ENCODE measurements around the gene SYNGR4.

The SYNGR4 gene

DNA sequence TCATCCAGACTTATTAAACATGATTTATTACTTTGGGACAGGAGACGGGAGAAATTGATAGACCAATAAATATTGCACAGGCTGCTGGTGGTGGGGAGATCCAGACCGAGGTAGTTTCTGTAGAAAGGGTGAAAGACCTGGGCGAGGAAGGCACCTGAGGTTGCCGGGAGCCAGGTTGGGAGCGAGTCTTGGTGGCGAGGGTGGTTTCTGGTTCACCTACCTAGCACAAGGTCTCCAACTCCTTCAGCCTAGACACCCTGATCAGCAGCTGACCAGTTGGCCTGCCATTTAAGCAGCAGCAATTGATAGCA, 31.9 kb upstream of the SYNGR4 start:
- Mint-ChIP-seq H3K9me3 (no peaks in the 10 kb centered on the region), H3K36me3 (ENCODE audit: insufficient read depth) (peaks cover 46% of the 10 kb centered on the region), H3K27ac (ENCODE audit: low read depth) (peak overlapping the region; percentile 96), H3K4me1 (peaks cover 62% of the 10 kb centered on the region), H3K27me3 (no peaks in the 10 kb centered on the region), H3K4me3 (peak overlapping the region; percentile 99)
- ATAC-seq (replicated peaks; ENCODE audit: extremely low read depth, poor library complexity, severe bottlenecking) = no peak
- no peak for DNase-seq (ENCODE audit: low spot score in 2 of 2)

GRCh38 chr19:48332662-48333466, 31.3 kb upstream of the SYNGR4 start:
- Mint-ChIP-seq H3K36me3 (ENCODE audit: insufficient read depth) (peaks cover 43% of the 10 kb centered on the region), H3K9me3 (no peaks in the 10 kb centered on the region), H3K27me3 (no peaks in the 10 kb centered on the region), H3K27ac (ENCODE audit: low read depth) (peak overlapping the region; percentile 96), H3K4me3 (peak overlapping the region; percentile 99), H3K4me1 (peaks cover 58% of the 10 kb centered on the region)
- peak; percentile 83 to 95 for DNase-seq (ENCODE audit: low spot score in 2 of 2)
- ATAC-seq (replicated peaks; ENCODE audit: extremely low read depth, poor library complexity, severe bottlenecking) = peak; percentile 73

DNA sequence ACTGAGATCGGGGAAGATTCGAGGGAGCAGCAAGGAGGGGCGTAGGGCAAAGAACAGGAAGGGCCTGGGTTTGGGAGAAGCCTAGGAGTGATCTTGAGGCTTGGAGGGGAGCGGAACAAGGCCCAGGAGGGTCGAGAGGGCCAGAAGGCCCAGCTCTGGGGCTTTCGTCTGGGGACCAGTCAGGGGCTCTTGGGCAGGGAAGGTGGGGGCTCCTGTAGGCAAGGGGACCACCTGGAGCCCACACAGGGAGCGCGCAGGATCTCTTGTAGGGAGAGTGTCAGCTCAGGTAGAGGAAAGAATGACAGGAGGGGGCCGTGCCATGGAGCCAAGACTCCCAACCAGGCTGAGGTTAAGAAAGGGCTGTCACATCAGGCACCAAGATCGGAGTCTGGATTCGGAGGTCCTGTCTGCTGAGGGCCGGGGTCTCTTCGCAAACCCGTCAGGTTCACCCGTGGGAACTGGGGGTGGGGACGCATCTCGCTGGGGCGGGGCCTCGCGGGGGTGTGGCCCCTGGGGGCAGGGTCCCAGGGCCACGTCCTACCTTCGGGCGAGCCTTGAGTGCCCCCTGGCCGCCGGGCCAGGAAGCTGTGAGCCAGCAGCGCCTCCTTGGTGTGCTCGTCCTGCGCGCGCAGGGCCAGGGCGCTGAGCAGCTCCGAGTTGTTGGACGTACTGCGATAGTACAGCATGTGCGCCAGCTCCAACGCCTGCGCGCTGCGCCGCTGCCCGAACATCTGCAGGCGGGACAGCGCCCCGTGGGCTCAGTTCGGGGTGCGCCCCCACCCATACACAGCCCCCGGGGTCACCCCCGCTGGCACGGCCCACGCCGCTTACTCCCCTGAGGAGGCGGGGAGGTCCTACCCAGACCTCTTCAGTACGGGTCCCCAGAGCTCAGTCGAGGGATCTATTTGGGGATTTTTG, 30.4 kb upstream of the SYNGR4 start:
- H3K27ac Mint-ChIP-seq (ENCODE audit: low read depth) = peak overlapping the region; percentile 96
- ATAC-seq (replicated peaks; ENCODE audit: extremely low read depth, poor library complexity, severe bottlenecking) (peak; percentile 69), DNase-seq (ENCODE audit: low spot score in 2 of 2) (peak; percentile 81 to 88)
- peak overlapping the region; percentile 99 for H3K4me3 Mint-ChIP-seq
- peaks cover 53% of the 10 kb centered on the region for H3K4me1 Mint-ChIP-seq
- H3K27me3 Mint-ChIP-seq = no peaks in the 10 kb centered on the region
- no peaks in the 10 kb centered on the region for H3K9me3 Mint-ChIP-seq
- peaks cover 37% of the 10 kb centered on the region for H3K36me3 Mint-ChIP-seq (ENCODE audit: insufficient read depth)

GRCh38 chr19:48338253-48338755, 25.9 kb upstream of the SYNGR4 start:
- H3K27ac Mint-ChIP-seq (ENCODE audit: low read depth) = peak overlapping the region; percentile 73
- H3K9me3 Mint-ChIP-seq = no peaks in the 10 kb centered on the region
- ATAC-seq (replicated peaks; ENCODE audit: extremely low read depth, poor library complexity, severe bottlenecking) = no peak
- DNase-seq (ENCODE audit: low spot score in 2 of 2) = no peak
- H3K4me1 Mint-ChIP-seq = peaks cover 16% of the 10 kb centered on the region
- H3K36me3 Mint-ChIP-seq (ENCODE audit: insufficient read depth) = peaks cover 7% of the 10 kb centered on the region
- no peaks in the 10 kb centered on the region for H3K27me3 Mint-ChIP-seq
- no peak overlapping the region for H3K4me3 Mint-ChIP-seq

DNA sequence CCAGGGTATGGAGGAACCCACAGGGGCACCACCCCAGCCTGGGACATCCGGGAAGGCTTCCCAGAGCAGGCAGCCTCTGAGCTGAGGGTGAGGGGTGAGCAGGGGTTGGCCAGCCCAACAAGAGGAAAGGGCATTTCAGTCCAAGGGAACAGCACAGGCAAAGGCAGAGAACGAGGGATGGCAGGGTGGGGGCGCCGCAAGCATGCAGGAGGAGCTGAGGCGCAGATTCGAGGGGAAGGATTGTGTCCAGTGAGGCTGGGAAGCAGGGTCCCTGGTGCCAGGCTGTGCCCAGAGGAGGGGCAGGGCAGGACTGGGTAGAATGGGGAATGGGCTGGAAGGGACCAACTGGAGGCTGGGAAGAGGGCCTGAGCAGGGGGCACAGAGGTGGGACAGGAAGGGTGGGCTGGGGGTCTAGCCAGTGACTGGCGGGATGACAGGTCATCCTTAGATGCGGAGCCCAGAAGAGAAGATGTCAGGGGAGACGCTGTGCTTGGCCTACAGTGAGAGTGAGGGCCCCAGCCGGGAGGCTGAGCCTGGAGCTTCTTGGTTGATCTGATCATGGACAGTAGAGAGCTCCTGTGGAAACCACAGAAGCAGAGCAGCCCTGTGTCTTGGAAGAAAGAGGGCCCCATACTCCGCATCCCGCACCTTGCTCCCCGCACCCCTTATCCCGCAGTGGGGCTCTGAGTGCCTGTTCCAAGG, 25.2 kb upstream of the SYNGR4 start:
- H3K4me3 Mint-ChIP-seq = no peak overlapping the region
- no peaks in the 10 kb centered on the region for H3K27me3 Mint-ChIP-seq
- ATAC-seq (replicated peaks; ENCODE audit: extremely low read depth, poor library complexity, severe bottlenecking) (no peak), DNase-seq (ENCODE audit: low spot score in 2 of 2) (no peak)
- peak overlapping the region; percentile 73 for H3K27ac Mint-ChIP-seq (ENCODE audit: low read depth)
- no peaks in the 10 kb centered on the region for H3K9me3 Mint-ChIP-seq
- H3K4me1 Mint-ChIP-seq = peaks cover 12% of the 10 kb centered on the region
- H3K36me3 Mint-ChIP-seq (ENCODE audit: insufficient read depth) = peaks cover 2% of the 10 kb centered on the region

DNA sequence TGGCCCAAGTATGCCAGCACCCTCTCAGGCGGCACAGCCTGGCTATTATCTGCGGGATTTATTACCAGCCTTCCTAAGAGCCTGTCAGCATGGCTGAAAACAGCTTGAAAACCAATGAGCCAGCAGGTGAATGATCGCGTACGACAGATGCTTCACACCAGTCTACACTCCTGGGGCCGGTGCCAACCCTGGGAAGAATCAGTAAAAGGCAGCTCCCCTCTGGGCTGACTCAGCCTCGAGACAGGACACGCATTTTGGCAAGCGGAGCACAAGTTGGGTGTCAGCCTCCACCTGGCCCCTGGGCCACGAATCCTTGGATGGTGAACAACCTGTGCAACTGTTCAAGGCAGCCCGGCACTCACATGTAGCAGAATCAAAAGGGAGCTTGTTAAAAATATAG, 23.2 kb upstream of the SYNGR4 start:
- no peaks in the 10 kb centered on the region for H3K9me3 Mint-ChIP-seq
- no peak overlapping the region for H3K27ac Mint-ChIP-seq (ENCODE audit: low read depth)
- H3K27me3 Mint-ChIP-seq = no peaks in the 10 kb centered on the region
- H3K4me3 Mint-ChIP-seq = no peak overlapping the region
- no peaks in the 10 kb centered on the region for H3K4me1 Mint-ChIP-seq
- DNase-seq (ENCODE audit: low spot score in 2 of 2) (no peak), ATAC-seq (replicated peaks; ENCODE audit: extremely low read depth, poor library complexity, severe bottlenecking) (no peak)
- peaks cover 2% of the 10 kb centered on the region for H3K36me3 Mint-ChIP-seq (ENCODE audit: insufficient read depth)

DNA sequence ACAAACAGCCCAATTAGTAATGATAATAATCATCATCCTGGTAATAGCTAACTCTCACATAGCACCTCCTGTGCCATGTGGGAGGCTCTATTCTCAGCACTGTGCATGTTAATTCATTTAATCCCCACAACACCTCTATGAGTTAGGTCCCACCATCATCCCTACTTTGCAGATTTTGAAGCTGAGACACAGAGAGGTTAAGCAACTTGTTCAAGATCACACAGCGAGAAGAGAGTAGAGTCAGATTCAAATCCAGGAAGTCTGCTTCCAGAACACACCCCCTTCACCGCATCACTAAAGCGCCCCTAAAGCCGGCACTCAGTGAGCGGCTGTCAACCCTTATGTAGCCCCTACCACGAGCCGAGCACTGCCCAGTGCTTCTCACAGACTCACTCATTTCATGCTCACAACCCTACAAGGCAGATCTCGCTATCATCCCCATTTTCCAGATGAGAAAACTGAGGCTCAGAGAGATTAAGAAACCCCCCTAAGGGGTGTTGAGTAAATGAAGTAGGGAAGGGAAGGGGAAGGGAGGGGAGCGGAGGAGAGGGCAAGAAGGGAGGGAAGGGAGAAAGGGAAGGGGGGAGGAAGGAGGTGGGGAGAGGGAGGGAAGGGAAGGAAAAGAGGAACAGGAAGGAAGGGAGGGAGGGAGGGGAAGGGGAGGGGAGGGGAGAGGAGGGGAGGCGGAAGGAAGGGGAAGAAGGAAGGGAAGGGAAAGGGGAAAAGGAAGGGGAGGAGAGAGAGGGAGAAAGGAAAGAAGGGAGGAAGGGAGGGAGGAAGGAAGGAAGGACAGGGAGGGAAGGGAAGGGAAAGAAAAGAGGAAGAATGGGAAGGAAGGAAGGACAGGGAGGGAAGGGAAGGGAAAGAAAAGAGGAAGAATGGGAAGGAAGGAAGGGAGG, 22.4 kb upstream of the SYNGR4 start:
- no peak for ATAC-seq (replicated peaks; ENCODE audit: extremely low read depth, poor library complexity, severe bottlenecking)

GRCh38 chr19:48342414-48342738, 21.8 kb upstream of the SYNGR4 start:
- no peak for ATAC-seq (replicated peaks; ENCODE audit: extremely low read depth, poor library complexity, severe bottlenecking)
- Mint-ChIP-seq H3K27me3 (no peaks in the 10 kb centered on the region), H3K36me3 (ENCODE audit: insufficient read depth) (peaks cover 2% of the 10 kb centered on the region), H3K4me3 (no peak overlapping the region), H3K9me3 (no peaks in the 10 kb centered on the region), H3K4me1 (no peaks in the 10 kb centered on the region), H3K27ac (ENCODE audit: low read depth) (no peak overlapping the region)
- no peak for DNase-seq (ENCODE audit: low spot score in 2 of 2)

More for the DNA sequence above, 22.4 kb upstream of the SYNGR4 start:
- no peaks in the 10 kb centered on the region for H3K9me3 Mint-ChIP-seq
- H3K4me1 Mint-ChIP-seq = no peaks in the 10 kb centered on the region
- no peak for DNase-seq (ENCODE audit: low spot score in 2 of 2)
- H3K27me3 Mint-ChIP-seq = no peaks in the 10 kb centered on the region
- no peak overlapping the region for H3K27ac Mint-ChIP-seq (ENCODE audit: low read depth)
- peaks cover 2% of the 10 kb centered on the region for H3K36me3 Mint-ChIP-seq (ENCODE audit: insufficient read depth)
- no peak overlapping the region for H3K4me3 Mint-ChIP-seq

DNA sequence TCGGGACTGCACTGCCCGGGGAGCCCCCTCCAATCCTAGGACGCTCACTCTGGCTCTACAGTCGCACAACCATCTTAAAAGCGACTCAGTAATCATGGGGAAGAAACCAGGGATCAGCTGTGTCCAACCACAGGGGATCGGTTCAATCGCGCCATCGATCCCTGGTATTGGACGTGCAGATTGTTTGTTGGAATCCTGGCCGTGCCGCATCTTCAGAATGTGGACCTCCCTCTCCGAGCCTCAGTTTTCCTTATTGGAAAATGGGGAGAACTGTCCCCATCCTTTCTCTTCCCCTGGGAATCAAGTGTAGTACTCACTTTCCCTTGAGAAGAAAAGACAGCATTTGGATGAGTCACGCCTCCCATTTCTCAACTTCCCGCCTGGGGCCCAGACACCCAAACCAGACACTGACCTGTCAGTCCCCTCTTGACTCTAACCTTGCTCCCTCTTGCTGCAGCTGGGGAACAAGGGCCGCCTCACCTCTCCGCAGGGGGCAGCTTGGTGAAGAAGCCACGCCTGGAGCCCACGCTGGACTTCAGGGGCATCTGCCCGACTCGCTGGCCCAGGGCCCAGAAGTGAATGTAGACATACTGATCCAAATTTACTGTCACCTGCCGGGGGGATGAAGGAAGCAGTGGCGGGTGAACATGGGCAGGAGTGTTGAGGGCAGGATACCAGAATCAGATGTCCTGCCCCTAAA, 21.2 kb upstream of the SYNGR4 start:
- ATAC-seq (replicated peaks; ENCODE audit: extremely low read depth, poor library complexity, severe bottlenecking) = no peak
- H3K4me3 Mint-ChIP-seq = no peak overlapping the region
- no peak for DNase-seq (ENCODE audit: low spot score in 2 of 2)
- H3K9me3 Mint-ChIP-seq = no peaks in the 10 kb centered on the region
- H3K27me3 Mint-ChIP-seq = no peaks in the 10 kb centered on the region
- H3K27ac Mint-ChIP-seq (ENCODE audit: low read depth) = no peak overlapping the region
- peaks cover 2% of the 10 kb centered on the region for H3K36me3 Mint-ChIP-seq (ENCODE audit: insufficient read depth)
- no peaks in the 10 kb centered on the region for H3K4me1 Mint-ChIP-seq

- Mint-ChIP-seq H3K36me3 (ENCODE audit: insufficient read depth) (peaks cover 4% of the 10 kb centered on the region), H3K27me3 (no peaks in the 10 kb centered on the region), H3K4me3 (no peak overlapping the region), H3K4me1 (no peaks in the 10 kb centered on the region), H3K27ac (ENCODE audit: low read depth) (no peak overlapping the region), H3K9me3 (no peaks in the 10 kb centered on the region)
- no peak for DNase-seq (ENCODE audit: low spot score in 2 of 2)
- ATAC-seq (replicated peaks; ENCODE audit: extremely low read depth, poor library complexity, severe bottlenecking) = no peak
Observed at GRCh38 chr19:48344892-48345291, 19.3 kb upstream of the SYNGR4 start.

DNA sequence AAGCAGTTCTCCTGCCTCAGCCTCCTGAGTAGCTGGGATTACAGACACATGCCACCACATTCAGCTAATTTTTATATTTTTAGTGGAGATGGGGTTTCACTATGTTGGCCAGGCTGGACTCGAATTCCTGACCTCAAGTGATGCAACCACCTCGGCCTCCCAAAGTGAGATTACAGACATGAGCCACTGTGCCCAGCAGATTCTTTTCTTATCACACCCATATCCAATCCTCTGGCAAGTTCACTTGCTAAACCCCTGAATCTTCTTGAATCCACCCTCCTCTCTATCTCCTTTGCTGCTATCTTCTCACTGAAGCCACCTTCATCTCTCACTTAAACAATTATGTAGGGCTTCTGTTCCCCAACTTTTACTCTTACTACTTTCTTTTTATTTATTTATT, 18.0 kb upstream of the SYNGR4 start:
- H3K4me1 Mint-ChIP-seq = peaks cover 3% of the 10 kb centered on the region
- peaks cover 2% of the 10 kb centered on the region for H3K36me3 Mint-ChIP-seq (ENCODE audit: insufficient read depth)
- H3K27ac Mint-ChIP-seq (ENCODE audit: low read depth) = no peak overlapping the region
- DNase-seq (ENCODE audit: low spot score in 2 of 2) (no peak), ATAC-seq (replicated peaks; ENCODE audit: extremely low read depth, poor library complexity, severe bottlenecking) (no peak)
- no peak overlapping the region for H3K4me3 Mint-ChIP-seq
- no peaks in the 10 kb centered on the region for H3K9me3 Mint-ChIP-seq
- no peaks in the 10 kb centered on the region for H3K27me3 Mint-ChIP-seq

Data from central memory CD8-positive, alpha-beta T cell (primary cell).